ENCODE measurements around the gene NECAB3.

DNA sequence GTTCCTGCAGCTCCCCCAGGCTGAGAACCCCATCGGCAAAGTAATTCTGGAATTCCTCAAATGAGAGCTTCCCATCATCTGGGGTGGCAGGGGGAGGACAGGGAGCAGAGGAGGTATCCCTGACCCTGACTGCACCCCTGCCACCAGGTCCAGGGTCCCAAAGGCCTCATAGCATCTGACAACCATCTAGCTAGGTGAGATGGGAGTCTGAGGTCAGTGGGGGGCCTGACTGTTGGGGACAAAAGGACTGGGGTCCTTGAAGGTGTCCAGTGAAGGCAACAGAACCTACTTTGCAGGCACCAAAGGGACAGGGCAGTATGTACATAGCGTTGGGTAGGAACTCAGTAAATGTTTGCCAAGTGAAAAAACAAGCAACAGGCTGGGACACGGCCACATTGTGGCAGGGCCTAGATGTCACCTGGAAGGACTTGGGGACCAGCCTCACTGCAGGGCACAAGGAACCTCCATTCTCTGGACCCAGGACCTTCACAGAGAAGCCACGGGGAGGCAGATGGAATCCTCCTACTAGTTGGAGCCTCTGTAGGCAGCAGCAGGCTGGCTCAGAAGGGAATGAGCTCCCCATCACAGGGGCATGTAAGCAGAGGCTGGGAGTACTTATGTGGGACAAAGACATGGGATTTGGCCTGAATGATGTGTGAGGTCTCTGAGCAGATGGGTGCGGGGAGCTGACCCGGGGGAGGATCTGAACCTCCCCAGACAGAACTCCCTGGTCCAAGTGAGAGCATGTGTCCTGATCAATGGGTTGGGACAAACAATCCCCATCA lies 3.3 kb downstream of the NECAB3 start:
- TF ChIP-seq, protein P1, sequence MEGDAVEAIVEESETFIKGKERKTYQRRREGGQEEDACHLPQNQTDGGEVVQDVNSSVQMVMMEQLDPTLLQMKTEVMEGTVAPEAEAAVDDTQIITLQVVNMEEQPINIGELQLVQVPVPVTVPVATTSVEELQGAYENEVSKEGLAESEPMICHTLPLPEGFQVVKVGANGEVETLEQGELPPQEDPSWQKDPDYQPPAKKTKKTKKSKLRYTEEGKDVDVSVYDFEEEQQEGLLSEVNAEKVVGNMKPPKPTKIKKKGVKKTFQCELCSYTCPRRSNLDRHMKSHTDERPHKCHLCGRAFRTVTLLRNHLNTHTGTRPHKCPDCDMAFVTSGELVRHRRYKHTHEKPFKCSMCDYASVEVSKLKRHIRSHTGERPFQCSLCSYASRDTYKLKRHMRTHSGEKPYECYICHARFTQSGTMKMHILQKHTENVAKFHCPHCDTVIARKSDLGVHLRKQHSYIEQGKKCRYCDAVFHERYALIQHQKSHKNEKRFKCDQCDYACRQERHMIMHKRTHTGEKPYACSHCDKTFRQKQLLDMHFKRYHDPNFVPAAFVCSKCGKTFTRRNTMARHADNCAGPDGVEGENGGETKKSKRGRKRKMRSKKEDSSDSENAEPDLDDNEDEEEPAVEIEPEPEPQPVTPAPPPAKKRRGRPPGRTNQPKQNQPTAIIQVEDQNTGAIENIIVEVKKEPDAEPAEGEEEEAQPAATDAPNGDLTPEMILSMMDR (IDR thresholded peaks at IDR 0.05): no peak
- TF ChIP-seq POLR2A (IDR thresholded peaks at IDR 0.05): no peak

All from esophagus squamous epithelium (tissue), 4 donors.